NCI-H226 (cell line): ENCODE data around the gene WWOX.
"Not testable (repeated sequence)": the region's sequence is repeated elsewhere in the genome, so short reads cannot be mapped to it uniquely, and the experiment has no call there.

Experiments
- DNase-seq: peaks from one replicate; pipeline ENCODE4 v3.0.0-alpha.2; 2015

WWOX gene

GRCh38 chr16:78592111-78592510, 492.7 kb downstream of the WWOX start:
- no peak for DNase-seq

GRCh38 chr16:78593352-78593751, 493.9 kb downstream of the WWOX start:
- DNase-seq: no peak

GRCh38 chr16:78594191-78594590, 494.7 kb downstream of the WWOX start:
- no peak for DNase-seq

GRCh38 chr16:78596348-78596995, 497.0 kb downstream of the WWOX start:
- no peak for DNase-seq

GRCh38 chr16:78596996-78597422, 497.6 kb downstream of the WWOX start:
- DNase-seq: no peak

- DNase-seq: no peak
Observed at GRCh38 chr16:78597809-78598570, 498.5 kb downstream of the WWOX start.

- DNase-seq: no peak
Observed at GRCh38 chr16:78599271-78599670, 499.8 kb downstream of the WWOX start.

GRCh38 chr16:78604423-78605062, 505.1 kb downstream of the WWOX start:
- not testable (repeated sequence) for DNase-seq

GRCh38 chr16:78605548-78606101, 506.2 kb downstream of the WWOX start:
- DNase-seq: no peak

GRCh38 chr16:78606545-78606944, 507.1 kb downstream of the WWOX start:
- no peak for DNase-seq

- no peak for DNase-seq
Observed at GRCh38 chr16:78607022-78607421, 507.6 kb downstream of the WWOX start.

GRCh38 chr16:78607465-78607864, 508.0 kb downstream of the WWOX start:
- DNase-seq: no peak

GRCh38 chr16:78608305-78608776, 508.9 kb downstream of the WWOX start:
- no peak for DNase-seq

- DNase-seq: no peak
Observed at GRCh38 chr16:78609402-78610274, 510.2 kb downstream of the WWOX start.

- no peak for DNase-seq
Observed at GRCh38 chr16:78611318-78611717, 511.9 kb downstream of the WWOX start.

- no peak for DNase-seq
Observed at GRCh38 chr16:78619811-78620210, 520.4 kb downstream of the WWOX start.

GRCh38 chr16:78620291-78620690, 520.8 kb downstream of the WWOX start:
- no peak for DNase-seq

GRCh38 chr16:78623796-78624195, 524.3 kb downstream of the WWOX start:
- no peak for DNase-seq

- no peak for DNase-seq
Observed at GRCh38 chr16:78624366-78624765, 524.9 kb downstream of the WWOX start.

GRCh38 chr16:78628461-78629045, 529.1 kb downstream of the WWOX start:
- no peak for DNase-seq

GRCh38 chr16:78629173-78629572, 529.7 kb downstream of the WWOX start:
- no peak for DNase-seq

- DNase-seq: no peak
Observed at GRCh38 chr16:78630102-78630501, 530.6 kb downstream of the WWOX start.
